ENCODE data around the gene ZNF787. TPM values are rescaled to one million over a fixed set of nuclear protein-coding genes. Genes with fewer than 3 reads are reported as not detected.

ZNF787 gene
- total RNA-seq, 1 donor from 2014 or later: 32.6 TPM

DNA sequence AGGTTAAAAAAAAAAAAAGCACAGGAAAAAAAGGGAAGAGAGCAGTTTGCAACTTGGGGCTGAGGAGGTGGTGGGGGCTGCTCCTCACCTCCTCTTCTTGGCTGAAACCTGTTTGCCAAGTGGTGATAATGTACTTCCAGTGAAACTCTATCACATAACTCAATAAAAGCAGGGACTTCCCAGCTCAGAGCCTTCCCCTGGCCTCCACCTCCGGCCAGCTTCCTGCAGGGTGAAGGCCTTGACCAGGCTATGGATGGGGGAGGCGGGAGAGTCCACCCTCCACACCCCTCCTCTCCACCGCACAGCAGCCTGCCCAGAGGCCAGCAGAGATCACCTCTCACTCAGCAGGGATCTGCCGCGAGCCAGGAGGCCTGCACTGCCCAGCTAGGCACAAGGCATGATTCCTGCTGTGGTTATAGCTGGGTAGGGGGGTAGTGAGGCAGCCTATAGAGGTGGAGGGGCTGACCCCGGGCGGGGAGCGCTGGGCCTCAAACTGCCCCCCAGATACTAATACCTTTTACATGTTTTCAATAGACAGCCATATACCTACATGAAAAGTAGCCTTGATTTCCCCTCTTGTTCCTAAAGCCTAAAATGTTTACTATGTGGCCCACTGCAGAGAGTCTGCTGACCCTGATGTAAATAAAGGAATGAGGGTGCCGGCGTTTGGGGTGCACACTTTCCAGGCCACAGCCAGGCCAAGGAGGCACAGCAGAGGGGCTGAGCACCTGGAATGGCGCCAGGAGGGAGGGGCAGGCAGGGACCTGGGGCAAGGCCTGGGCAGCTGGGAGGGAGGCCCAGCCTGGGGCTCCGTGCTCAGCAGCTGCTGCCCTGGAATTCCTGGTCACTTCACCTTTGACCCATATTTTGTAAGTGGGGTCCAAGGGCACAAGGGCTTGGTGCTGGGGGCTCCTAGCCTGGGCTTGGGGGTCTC lies 10.3 kb downstream of the ZNF787 start:
- H3K4me3 ChIP-seq (ENCODE audit: low read depth, low read length): no peak overlapping the region
- H3K27me3 ChIP-seq (ENCODE audit: control insufficient read depth, insufficient read depth, low read length): no peaks in the 10 kb centered on the region
- FAIRE-seq: no peak
- peaks cover 4% of the 10 kb centered on the region for H3K36me3 ChIP-seq (ENCODE audit: control insufficient read depth, insufficient read depth, low read length)
- TF ChIP-seq, protein P1, sequence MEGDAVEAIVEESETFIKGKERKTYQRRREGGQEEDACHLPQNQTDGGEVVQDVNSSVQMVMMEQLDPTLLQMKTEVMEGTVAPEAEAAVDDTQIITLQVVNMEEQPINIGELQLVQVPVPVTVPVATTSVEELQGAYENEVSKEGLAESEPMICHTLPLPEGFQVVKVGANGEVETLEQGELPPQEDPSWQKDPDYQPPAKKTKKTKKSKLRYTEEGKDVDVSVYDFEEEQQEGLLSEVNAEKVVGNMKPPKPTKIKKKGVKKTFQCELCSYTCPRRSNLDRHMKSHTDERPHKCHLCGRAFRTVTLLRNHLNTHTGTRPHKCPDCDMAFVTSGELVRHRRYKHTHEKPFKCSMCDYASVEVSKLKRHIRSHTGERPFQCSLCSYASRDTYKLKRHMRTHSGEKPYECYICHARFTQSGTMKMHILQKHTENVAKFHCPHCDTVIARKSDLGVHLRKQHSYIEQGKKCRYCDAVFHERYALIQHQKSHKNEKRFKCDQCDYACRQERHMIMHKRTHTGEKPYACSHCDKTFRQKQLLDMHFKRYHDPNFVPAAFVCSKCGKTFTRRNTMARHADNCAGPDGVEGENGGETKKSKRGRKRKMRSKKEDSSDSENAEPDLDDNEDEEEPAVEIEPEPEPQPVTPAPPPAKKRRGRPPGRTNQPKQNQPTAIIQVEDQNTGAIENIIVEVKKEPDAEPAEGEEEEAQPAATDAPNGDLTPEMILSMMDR (IDR thresholded peaks at IDR 0.05; ENCODE audit: insufficient read depth, low read length, severe bottlenecking): no peak
- no peak for DNase-seq (ENCODE audit: low read depth)

DNA sequence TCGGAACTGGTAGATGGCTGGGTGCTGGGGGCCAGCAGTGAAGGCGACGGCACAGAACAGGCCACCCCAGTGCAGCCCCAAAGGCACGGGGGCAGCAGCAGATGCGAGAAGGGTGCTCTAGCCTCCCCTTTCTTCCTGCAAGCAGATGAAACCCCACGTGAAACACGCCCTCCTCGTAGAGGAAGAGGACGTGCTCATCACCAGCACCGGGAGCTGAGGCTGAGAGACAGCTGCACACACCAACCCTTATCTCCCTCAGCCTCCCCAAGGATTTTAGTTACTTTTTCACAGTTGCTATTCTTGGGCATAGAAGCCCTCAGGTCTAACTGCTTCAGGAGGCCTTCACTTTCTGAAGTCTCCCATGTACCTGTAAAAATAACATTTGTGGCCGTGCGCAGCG lies 11.9 kb downstream of the ZNF787 start:
- peaks cover 5% of the 10 kb centered on the region for H3K36me3 ChIP-seq (ENCODE audit: control insufficient read depth, insufficient read depth, low read length)
- no peak for FAIRE-seq
- H3K27me3 ChIP-seq (ENCODE audit: control insufficient read depth, insufficient read depth, low read length): no peaks in the 10 kb centered on the region
- TF ChIP-seq, protein P1 (IDR thresholded peaks at IDR 0.05; ENCODE audit: insufficient read depth, low read length, severe bottlenecking): no peak
- no peak for DNase-seq (ENCODE audit: low read depth)
- H3K4me3 ChIP-seq (ENCODE audit: low read depth, low read length): no peak overlapping the region

DNA sequence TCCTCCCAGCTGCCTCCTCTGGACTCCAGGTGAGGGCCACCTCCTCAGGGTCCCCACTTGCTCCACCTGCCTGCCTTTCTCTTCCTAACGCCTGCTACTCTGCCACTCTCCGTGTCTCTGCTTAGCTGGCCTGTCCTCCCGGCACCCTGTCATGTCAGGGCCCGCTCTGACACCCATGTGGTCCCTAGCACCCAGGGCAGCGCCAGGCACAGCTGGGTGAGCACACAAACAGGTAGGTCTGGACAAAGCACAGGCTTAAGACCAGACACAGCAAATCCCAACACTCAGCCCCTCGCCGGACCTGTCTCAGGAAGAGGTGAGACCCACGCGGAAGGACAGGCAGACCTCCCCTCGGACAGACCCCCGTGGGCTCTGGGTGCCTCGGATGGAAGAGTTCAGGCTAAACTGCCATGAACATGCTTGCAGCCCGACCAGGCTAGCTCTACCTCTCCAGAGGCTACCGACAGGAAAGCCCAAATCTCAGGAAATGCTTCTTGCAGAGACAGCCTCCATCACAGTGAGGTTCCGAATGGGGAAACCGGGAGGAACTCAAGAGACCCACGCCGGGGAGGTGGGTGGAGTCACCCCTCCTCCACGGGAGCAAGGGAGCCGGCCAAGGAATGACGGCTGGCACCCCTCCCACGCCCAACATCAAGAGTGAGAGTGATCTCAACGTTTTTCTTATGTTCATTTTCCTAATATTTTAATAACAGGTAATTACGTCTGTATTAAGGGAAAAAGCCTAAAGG lies 12.5 kb downstream of the ZNF787 start:
- Histone ChIP-seq H3K4me3 (ENCODE audit: low read depth, low read length) (no peak overlapping the region), H3K36me3 (ENCODE audit: control insufficient read depth, insufficient read depth, low read length) (peaks cover 5% of the 10 kb centered on the region), H3K27me3 (ENCODE audit: control insufficient read depth, insufficient read depth, low read length) (no peaks in the 10 kb centered on the region)
- DNase-seq (ENCODE audit: low read depth) (no peak), FAIRE-seq (no peak)
- TF ChIP-seq, protein P1 (IDR thresholded peaks at IDR 0.05; ENCODE audit: insufficient read depth, low read length, severe bottlenecking): no peak

DNA sequence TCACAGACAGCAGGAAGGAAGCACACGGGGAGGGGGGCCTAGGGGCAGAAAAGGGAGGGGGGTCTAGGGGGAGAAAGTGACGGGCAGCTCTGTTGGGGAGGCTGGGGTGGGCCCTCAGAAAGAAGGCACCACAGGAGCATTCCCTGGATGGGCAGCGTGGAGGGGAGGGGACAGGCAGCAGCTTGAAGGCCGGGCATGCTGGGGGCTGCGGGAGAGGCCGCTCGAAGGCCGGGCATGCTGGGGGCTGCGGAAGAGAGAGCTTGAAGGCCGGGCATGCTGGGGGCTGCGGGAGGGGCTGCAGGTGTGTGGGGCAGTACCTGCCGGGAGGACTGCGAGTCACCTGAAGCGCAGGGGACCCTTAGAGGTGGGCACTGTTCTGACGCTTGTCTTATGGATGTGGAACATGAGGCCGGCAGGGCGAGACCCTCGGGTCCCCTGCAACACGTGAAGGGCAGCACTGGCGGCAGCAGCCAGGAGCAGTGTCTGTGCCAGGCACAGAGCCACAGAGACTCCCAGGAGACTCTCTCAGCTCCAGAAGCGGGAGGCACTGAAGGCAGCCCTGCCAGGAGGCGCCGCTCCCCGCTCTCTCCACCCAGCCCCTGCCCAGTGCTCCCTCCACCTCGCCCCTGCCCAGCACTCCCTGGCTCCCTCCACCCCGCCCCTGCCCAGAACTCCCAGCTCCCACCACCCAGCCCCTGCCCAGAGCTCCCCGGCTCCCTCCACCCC lies 13.3 kb downstream of the ZNF787 start:
- H3K36me3 ChIP-seq (ENCODE audit: control insufficient read depth, insufficient read depth, low read length): peaks cover 7% of the 10 kb centered on the region
- TF ChIP-seq, protein P1 (IDR thresholded peaks at IDR 0.05; ENCODE audit: insufficient read depth, low read length, severe bottlenecking): no peak
- DNase-seq (ENCODE audit: low read depth) (no peak), FAIRE-seq (no peak)
- no peak overlapping the region for H3K4me3 ChIP-seq (ENCODE audit: low read depth, low read length)
- H3K27me3 ChIP-seq (ENCODE audit: control insufficient read depth, insufficient read depth, low read length): no peaks in the 10 kb centered on the region

DNA sequence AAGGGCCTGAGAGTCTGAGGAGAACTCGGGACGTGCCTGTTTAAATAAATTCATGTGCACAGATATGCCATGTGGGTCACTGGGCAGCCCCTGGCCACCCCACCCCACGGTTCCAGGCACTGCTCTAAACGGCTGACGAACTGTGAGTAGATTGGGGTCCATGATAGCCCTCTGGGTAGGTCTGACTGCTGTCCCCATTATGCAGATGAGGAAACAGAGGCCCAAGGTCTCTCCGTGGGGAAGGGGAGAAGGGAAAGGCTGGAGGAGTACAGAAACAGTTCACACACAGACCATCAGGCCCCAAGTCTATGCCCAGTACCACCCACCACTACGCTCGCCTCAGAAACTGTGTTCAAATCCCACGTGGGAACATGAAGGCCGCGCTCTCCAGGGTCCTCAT lies 14.1 kb downstream of the ZNF787 start:
- Histone ChIP-seq H3K36me3 (ENCODE audit: control insufficient read depth, insufficient read depth, low read length) (peaks cover 7% of the 10 kb centered on the region), H3K4me3 (ENCODE audit: low read depth, low read length) (no peak overlapping the region), H3K27me3 (ENCODE audit: control insufficient read depth, insufficient read depth, low read length) (no peaks in the 10 kb centered on the region)
- FAIRE-seq: no peak
- no peak for DNase-seq (ENCODE audit: low read depth)
- TF ChIP-seq, protein P1 (IDR thresholded peaks at IDR 0.05; ENCODE audit: insufficient read depth, low read length, severe bottlenecking): no peak
